ENCODE data around the gene TDRD1.
A peak's percentile ranks its signal among the peaks of the same experiment; 100 is the strongest.

The TDRD1 gene

GRCh38 chr10:114179747-114180146 is 594 bp downstream of the TDRD1 start:
- no peak for DNase-seq

GRCh38 chr10:114180937-114181336 is 1.8 kb downstream of the TDRD1 start:
- no peak for DNase-seq

- DNase-seq: no peak
Measured at GRCh38 chr10:114181971-114182370, 2.8 kb downstream of the TDRD1 start.

- no peak for DNase-seq
Measured at GRCh38 chr10:114183563-114183962, 4.4 kb downstream of the TDRD1 start.

GRCh38 chr10:114184276-114184675 is 5.1 kb downstream of the TDRD1 start:
- no peak for DNase-seq

GRCh38 chr10:114188001-114188400 is 8.8 kb downstream of the TDRD1 start:
- no peak for DNase-seq

- no peak for DNase-seq
Measured at GRCh38 chr10:114188900-114189299, 9.7 kb downstream of the TDRD1 start.

- no peak for DNase-seq
Measured at GRCh38 chr10:114189700-114190099, 10.5 kb downstream of the TDRD1 start.

GRCh38 chr10:114195079-114195478 is 15.9 kb downstream of the TDRD1 start:
- DNase-seq: no peak

GRCh38 chr10:114199239-114199638 is 20.1 kb downstream of the TDRD1 start:
- DNase-seq: no peak

GRCh38 chr10:114202812-114203211 is 23.7 kb downstream of the TDRD1 start:
- DNase-seq: no peak

- DNase-seq: no peak
Measured at GRCh38 chr10:114206902-114207301, 27.7 kb downstream of the TDRD1 start.

GRCh38 chr10:114207349-114207748 is 28.2 kb downstream of the TDRD1 start:
- DNase-seq: no peak

GRCh38 chr10:114208351-114208750 is 29.2 kb downstream of the TDRD1 start:
- DNase-seq: no peak

- no peak for DNase-seq
Measured at GRCh38 chr10:114212153-114212552, 33.0 kb downstream of the TDRD1 start.

- no peak for DNase-seq
Measured at GRCh38 chr10:114215033-114215432, 35.9 kb downstream of the TDRD1 start.

GRCh38 chr10:114220281-114220680 is 41.1 kb downstream of the TDRD1 start:
- DNase-seq: no peak

- no peak for DNase-seq
Measured at GRCh38 chr10:114221235-114221634, 42.1 kb downstream of the TDRD1 start.

- no peak for DNase-seq
Measured at GRCh38 chr10:114223066-114223465, 43.9 kb downstream of the TDRD1 start.

- no peak for DNase-seq
Measured at GRCh38 chr10:114228156-114228555, 49.0 kb downstream of the TDRD1 start.

- DNase-seq: no peak
Measured at GRCh38 chr10:114232561-114233176, 53.5 kb downstream of the TDRD1 start.

GRCh38 chr10:114233482-114233881 is 54.3 kb downstream of the TDRD1 start:
- no peak for DNase-seq

GRCh38 chr10:114234132-114234531 is 55.0 kb downstream of the TDRD1 start:
- DNase-seq: no peak

GRCh38 chr10:114239117-114239993 is 60.2 kb downstream of the TDRD1 start, which contains the start of gene VWA2:
TSS of gene VWA2 (plus strand) at chr10:114239254. CDS start at chr10:114248714, 9,460 bp downstream.
- DNase-seq: peak; percentile 30

Data from NCI-H526 treated with DMSO at 0.1 percent for 48 hours (cell line).